Measurements from ENCODE around the gene CYP4A22. TPM values are rescaled to one million over a fixed set of nuclear protein-coding genes. Genes with fewer than 3 reads are reported as not detected.
"Not testable (repeated sequence)": the region's sequence is repeated elsewhere in the genome, so short reads cannot be mapped to it uniquely, and the experiment has no call there.

Gene CYP4A22
- total and polyA plus RNA-seq, 9 of the 15 experiments (the other 6 are each of a cell fraction or from before 2014, with no cell fraction given): 0.07 TPM; not detected in 8

DNA sequence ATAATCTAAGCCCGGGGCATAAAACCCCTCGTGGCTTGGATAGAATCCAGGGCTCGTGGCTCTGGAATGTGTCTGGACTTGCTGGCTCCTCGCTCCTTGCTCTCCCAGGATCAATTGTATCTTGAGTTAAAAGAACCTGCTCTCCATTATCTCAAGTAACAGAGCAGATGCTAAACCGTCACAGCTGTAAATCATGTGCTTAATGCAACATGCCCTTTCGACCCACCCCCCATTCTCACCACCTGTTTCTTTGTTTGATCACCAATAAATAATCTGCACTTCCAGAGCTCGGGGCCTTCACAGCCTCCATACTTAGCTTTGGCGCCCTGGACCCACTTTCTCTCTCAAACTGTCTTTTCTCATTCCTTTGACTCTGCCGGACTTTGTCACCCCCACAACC, 11.9 kb downstream of the CYP4A22 start:
- BruUV-seq (replicated peaks); H3K79me2 ChIP-seq (ENCODE audit: control insufficient read depth, insufficient read depth, low read length); H3K4me2 ChIP-seq (ENCODE audit: insufficient read depth, low read length); H3K9me1 ChIP-seq (ENCODE audit: control insufficient read depth, insufficient read depth, low read length); H3K9me3 ChIP-seq (replicated peaks; ENCODE audit: control insufficient read depth, insufficient read depth, low read depth, low read length); H3K9ac ChIP-seq (ENCODE audit: insufficient read depth in 1 of 2, low read depth in 2 of 2, low read length in 2 of 2); H3K4me3 ChIP-seq; H3K27ac ChIP-seq (ENCODE audit: extremely low read depth, low read depth, low read length); H4K20me1 ChIP-seq (replicated peaks; ENCODE audit: control insufficient read depth, insufficient read depth, low read length); H3K36me3 ChIP-seq (ENCODE audit: control insufficient read depth, insufficient read depth, low read length); H3K4me1 ChIP-seq (replicated peaks in 1 of 2; ENCODE audit: control insufficient read depth in 2 of 2, insufficient read depth in 2 of 2, low read length in 2 of 2); CTCF ChIA-PET (ENCODE audit: low intra/inter-chr PET ratio); intact Hi-C loops (cut with micrococcal nuclease); H2AFZ ChIP-seq (ENCODE audit: low read depth, low read length); ATAC-seq; FAIRE-seq: not testable (repeated sequence)
- TF ChIP-seq CBFA2T3 (IDR thresholded peaks at IDR 0.05) (0 out of 2 replicates have a peak, but pooled peaks have one; percentile 39), MEIS2 (IDR thresholded peaks at IDR 0.05; ENCODE audit: partially characterized antibody) (peak; percentile 27)
- TF ChIP-seq, protein P1, sequence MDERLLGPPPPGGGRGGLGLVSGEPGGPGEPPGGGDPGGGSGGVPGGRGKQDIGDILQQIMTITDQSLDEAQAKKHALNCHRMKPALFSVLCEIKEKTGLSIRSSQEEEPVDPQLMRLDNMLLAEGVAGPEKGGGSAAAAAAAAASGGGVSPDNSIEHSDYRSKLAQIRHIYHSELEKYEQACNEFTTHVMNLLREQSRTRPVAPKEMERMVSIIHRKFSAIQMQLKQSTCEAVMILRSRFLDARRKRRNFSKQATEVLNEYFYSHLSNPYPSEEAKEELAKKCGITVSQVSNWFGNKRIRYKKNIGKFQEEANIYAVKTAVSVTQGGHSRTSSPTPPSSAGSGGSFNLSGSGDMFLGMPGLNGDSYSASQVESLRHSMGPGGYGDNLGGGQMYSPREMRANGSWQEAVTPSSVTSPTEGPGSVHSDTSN (CRISPR knock-in tag; IDR thresholded peaks at IDR 0.05; ENCODE audit: low read depth): not testable (repeated sequence)
- TF ChIP-seq, protein P1 (tag; conservative IDR thresholded peaks at IDR 0.05; ENCODE audit: low read depth): peak; percentile 63
- DNase-seq (ENCODE audit: extremely low read depth in 1 of 4, low spot score in 3 of 4): peak in 1 of 4 experiments; percentile 8
- WGBS (ENCODE audit: insufficient coverage, low coverage, missing lambda C conversion rate): 2% methylated on average over 9 of the region's 9 CpGs
- H3K27me3 ChIP-seq (ENCODE audit: control insufficient read depth in 2 of 2, insufficient read depth in 2 of 2, low read length in 2 of 2): peaks cover 4 to 24% of the 10 kb centered on the region in 2 experiments; a peak in 4 of 5 replicates
- POLR2A ChIA-PET: interaction anchor here (0.6 to 0.8 kb wide), 2 partner anchors 209 to 219 kb away, joined by 3 to 5 read pairs; no protein-coding TSS in a partner anchor
- in situ Hi-C loops (cut with MboI): loop anchor here (5.0 kb wide), 1 partner anchor 222 kb away; no protein-coding TSS in a partner anchor

DNA sequence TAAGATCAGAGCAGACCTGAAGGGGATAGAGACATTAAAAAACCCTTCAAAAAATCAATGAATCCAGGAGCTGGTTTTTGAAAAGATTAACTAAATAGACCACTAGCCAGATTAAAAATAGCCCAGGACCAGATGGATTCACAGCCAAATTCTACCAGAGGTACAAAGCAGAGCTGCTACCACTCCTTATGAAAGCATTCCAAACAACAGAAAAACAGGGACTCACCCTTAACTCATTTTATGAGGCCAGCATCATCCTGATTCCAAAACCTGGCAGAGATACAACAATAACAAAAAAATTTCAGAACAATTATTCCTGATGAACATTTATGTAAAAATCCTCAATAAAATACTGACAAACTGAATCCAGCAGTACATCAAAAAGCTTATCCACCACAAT, 19.2 kb downstream of the CYP4A22 start:
- DNase-seq (ENCODE audit: extremely low read depth in 1 of 4, low spot score in 3 of 4); H3K79me2 ChIP-seq (ENCODE audit: control insufficient read depth, insufficient read depth, low read length); H3K27me3 ChIP-seq (ENCODE audit: control insufficient read depth in 2 of 2, insufficient read depth in 2 of 2, low read length in 2 of 2); H2AFZ ChIP-seq (ENCODE audit: low read depth, low read length); FAIRE-seq; CTCF ChIA-PET (ENCODE audit: low intra/inter-chr PET ratio); intact Hi-C loops (cut with micrococcal nuclease); H4K20me1 ChIP-seq (replicated peaks; ENCODE audit: control insufficient read depth, insufficient read depth, low read length); H3K4me3 ChIP-seq; H3K27ac ChIP-seq (ENCODE audit: extremely low read depth, low read depth, low read length); H3K9me1 ChIP-seq (ENCODE audit: control insufficient read depth, insufficient read depth, low read length); H3K9me3 ChIP-seq (replicated peaks; ENCODE audit: control insufficient read depth, insufficient read depth, low read depth, low read length); ATAC-seq; BruUV-seq (replicated peaks); H3K9ac ChIP-seq (ENCODE audit: insufficient read depth in 1 of 2, low read depth in 2 of 2, low read length in 2 of 2); in situ Hi-C loops (cut with MboI); H3K4me1 ChIP-seq (replicated peaks in 1 of 2; ENCODE audit: control insufficient read depth in 2 of 2, insufficient read depth in 2 of 2, low read length in 2 of 2); H3K4me2 ChIP-seq (ENCODE audit: insufficient read depth, low read length); H3K36me3 ChIP-seq (ENCODE audit: control insufficient read depth, insufficient read depth, low read length): not testable (repeated sequence)
- POLR2A ChIA-PET: interaction anchor here (0.6 to 1.8 kb wide), 2 partner anchors 23 to 141 kb away, joined by 3 to 4 read pairs; no protein-coding TSS in a partner anchor

DNA sequence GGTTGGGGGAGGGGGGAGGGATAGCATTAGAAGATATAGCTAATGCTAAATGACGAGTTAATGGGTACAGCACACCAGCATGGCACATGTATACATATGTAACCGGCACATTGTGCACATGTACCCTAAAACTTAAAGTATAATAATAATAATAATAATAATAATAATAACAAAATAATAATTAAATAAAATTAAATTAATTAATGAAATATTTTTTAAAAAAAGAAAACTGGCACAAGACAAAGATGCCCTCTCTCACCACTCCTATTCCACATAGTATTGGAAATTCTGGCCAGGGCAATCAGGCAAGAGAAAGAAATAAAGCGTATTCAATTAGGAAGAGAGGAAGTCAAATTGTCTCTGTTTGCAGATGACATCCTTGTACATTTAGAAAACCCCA, 20.7 kb downstream of the CYP4A22 start:
- H3K4me3 ChIP-seq; H3K9me3 ChIP-seq (replicated peaks; ENCODE audit: control insufficient read depth, insufficient read depth, low read depth, low read length); H2AFZ ChIP-seq (ENCODE audit: low read depth, low read length); in situ Hi-C loops (cut with MboI); CTCF ChIA-PET (ENCODE audit: low intra/inter-chr PET ratio); H3K36me3 ChIP-seq (ENCODE audit: control insufficient read depth, insufficient read depth, low read length); H3K79me2 ChIP-seq (ENCODE audit: control insufficient read depth, insufficient read depth, low read length); H3K4me1 ChIP-seq (replicated peaks in 1 of 2; ENCODE audit: control insufficient read depth in 2 of 2, insufficient read depth in 2 of 2, low read length in 2 of 2); H4K20me1 ChIP-seq (replicated peaks; ENCODE audit: control insufficient read depth, insufficient read depth, low read length); BruUV-seq (replicated peaks); H3K9me1 ChIP-seq (ENCODE audit: control insufficient read depth, insufficient read depth, low read length); DNase-seq (ENCODE audit: extremely low read depth in 1 of 4, low spot score in 3 of 4); H3K9ac ChIP-seq (ENCODE audit: insufficient read depth in 1 of 2, low read depth in 2 of 2, low read length in 2 of 2); FAIRE-seq; ATAC-seq; H3K27me3 ChIP-seq (ENCODE audit: control insufficient read depth in 2 of 2, insufficient read depth in 2 of 2, low read length in 2 of 2); H3K4me2 ChIP-seq (ENCODE audit: insufficient read depth, low read length); intact Hi-C loops (cut with micrococcal nuclease); H3K27ac ChIP-seq (ENCODE audit: extremely low read depth, low read depth, low read length): not testable (repeated sequence)
- POLR2A ChIA-PET: interaction anchor here (1.4 kb wide), 1 partner anchor 18 kb away, joined by 3 read pairs; no protein-coding TSS in a partner anchor
- WGBS (ENCODE audit: insufficient coverage, low coverage, missing lambda C conversion rate): 7% methylated on average over 3 of the region's 3 CpGs

All from K562 (cell line).